NCI-H1417 (cell line): ENCODE results near the gene PTGDS.
A peak's percentile ranks its signal among the peaks of the same experiment; 100 is the strongest.

Experiments used
- DNase-seq, 3 experiments: peaks; one replicate each; lab custom pipeline; 2025; lab: John Stamatoyannopoulos, UW

Gene PTGDS

GRCh38 chr9:137025517-137025966 lies 48.2 kb downstream of the PTGDS start:
- DNase-seq, result peak; percentile 83 to 98 (median 94)

GRCh38 chr9:137026384-137026783 lies 49.1 kb downstream of the PTGDS start:
- no peak for DNase-seq

- DNase-seq, result no peak
Measured at GRCh38 chr9:137026828-137027227, 49.5 kb downstream of the PTGDS start.

GRCh38 chr9:137027369-137028262 lies 50.3 kb downstream of the PTGDS start, which contains the start of gene ABCA2:
Gene ABCA2, minus strand, starts transcription at chr9:137028237. Its CDS starts 97 bp downstream, at chr9:137028140.
- DNase-seq, result peak; percentile 2 to 63 (median 57)

GRCh38 chr9:137028263-137029057 lies 51.2 kb downstream of the PTGDS start:
- peak; percentile 66 to 83 (median 74) for DNase-seq

- peak; percentile 11 to 77 (median 67) for DNase-seq
Measured at GRCh38 chr9:137029058-137029936, 52.0 kb downstream of the PTGDS start.

GRCh38 chr9:137030006-137030405 lies 52.7 kb downstream of the PTGDS start:
- no peak for DNase-seq

- DNase-seq, result no peak
Measured at GRCh38 chr9:137030538-137031527, 53.5 kb downstream of the PTGDS start.
